ENCODE data around the gene PEX10.

PEX10 gene

DNA sequence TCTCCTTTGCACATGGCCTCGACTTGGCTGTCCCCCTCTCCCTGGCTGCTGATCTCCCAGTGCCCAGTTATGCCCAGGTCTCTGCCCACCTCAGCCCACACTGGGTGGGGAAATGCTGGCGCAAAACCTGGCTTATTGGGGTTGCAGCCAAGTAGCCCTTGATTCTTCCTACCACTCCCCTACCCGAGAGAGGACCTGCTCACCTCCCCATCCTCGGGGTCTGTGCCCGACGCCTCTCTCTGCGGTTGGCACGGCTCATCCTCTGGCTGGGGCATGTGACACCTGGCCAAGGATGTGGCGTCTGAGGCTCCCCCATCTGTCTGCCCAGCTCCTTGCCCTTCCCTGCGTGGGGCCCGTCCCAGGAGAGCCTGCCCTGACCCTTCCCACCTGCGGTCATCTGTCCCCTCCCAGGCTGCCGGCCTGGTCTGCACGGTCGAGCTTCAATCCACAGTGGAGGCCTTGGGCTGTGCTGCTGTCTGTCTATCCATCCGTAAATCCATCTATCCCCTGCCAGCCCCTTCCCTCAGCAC lies 6.5 kb upstream of the PEX10 start:
- DNase-seq: no peak

DNA sequence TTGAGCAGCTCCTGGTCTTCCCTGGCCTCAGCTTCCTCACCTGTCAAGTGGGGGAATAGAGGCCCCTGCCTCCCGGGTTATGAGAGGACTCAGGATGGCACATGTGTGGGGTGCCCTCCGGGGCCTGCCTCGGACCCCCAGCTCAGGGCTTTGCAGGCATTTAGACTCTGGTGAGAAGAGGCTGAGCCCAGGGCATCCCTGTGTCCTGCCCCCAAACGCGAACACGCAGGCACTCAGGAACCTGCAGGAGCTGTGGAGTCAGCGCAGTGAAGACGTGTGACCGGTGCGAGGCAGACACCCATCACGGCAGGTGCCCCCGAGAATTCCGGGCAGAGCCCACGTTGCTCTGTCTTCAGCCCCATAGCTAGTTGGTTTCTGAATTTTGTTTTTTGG lies 5.5 kb upstream of the PEX10 start:
- DNase-seq: no peak

DNA sequence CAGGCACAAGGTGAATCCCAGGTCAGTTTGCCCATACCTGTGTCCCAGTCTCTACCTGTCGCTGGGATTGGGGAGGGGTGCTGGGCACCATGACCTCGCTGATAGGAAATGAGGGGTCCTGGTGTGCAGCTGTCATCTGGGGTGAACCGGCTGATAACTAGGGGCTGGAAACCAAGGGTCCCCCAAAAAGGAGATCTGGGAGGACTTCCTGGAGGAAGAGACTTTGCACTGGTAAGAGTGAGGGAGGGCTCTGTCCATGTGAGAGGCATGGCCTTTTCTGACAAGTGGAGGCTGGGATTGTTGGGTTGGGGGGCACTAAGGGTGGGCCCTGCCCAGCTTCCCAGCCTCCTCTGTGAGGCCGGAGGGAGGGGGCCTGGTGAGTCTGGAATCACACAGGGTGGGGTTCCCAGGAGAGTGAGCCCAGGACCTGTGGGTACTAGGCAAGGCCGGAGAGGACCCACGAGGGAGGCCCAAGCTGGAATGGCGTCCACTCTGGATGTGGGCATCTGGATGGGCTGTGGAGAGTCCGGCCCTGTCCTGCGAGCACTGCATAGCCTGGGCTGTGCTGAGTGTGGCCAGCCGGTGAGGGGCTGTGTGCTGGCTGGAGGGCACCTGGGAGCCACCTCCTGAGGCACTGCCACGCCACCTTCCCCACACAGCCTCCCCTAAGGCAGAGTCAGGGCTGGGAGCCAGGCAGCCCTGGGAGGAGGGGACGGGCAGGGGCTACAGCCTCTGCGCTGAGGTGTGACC lies 4.9 kb upstream of the PEX10 start:
- no peak for DNase-seq

DNA sequence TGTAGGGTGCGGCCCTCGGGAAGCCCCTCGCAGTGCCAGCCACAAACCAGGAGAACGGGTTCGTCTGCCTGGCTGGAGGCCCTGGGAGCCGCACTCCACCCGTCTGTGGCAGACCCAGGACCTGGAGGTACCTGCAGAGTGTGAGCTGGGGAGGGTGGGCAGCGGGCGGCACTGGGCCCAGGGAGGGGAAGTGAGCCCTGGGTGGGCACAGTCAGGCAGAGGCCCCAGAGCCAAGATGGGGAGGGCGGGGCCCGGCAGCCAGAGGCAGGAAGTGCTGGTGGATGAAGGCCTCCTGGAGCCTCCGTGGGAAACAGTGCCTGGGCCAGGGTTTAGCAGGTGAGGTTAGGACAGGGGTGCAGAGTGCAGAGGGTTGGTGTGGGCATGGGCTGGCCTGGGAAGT lies 4.0 kb upstream of the PEX10 start:
- DNase-seq: no peak

DNA sequence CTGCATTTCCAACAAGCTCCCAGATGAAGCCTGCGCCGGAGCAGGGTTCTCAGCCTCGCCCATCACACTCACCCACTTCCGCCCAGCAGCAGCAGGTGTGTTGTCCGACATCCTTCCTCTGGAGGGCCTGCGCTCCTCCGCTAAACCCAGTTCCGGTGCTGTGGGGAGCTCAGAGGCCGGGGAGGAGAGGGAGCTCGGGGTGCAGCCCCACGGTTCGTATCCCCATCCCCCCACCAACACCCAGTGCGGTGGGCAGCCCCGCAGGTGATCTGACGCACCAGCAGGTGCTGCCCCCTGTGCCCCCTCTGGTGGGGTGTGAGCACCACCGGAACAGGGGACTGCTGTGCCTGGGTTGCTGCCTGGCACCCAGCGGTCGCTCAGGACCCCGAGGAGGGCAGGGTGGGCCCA lies 3.4 kb upstream of the PEX10 start:
- no peak for DNase-seq

DNA sequence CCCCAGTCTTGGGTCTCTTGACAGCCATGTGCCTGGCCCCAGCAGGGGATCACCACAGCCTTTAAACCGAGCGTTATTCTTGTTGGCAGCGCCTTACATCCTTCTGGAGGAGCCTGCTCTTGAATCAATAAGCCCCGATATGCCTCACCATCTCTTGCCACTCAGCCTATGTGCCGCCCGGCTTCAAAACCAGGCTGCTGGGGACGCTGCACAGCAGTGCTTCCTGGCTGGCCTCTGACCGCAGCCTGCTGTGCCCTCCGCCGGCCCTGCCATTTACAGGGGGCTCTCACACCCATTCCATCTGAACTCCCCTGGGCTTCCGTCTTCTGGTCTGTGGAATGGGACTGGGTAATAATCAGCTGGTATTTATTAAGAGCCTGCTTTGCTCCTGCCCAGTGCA lies 3.0 kb upstream of the PEX10 start:
- no peak for DNase-seq

DNA sequence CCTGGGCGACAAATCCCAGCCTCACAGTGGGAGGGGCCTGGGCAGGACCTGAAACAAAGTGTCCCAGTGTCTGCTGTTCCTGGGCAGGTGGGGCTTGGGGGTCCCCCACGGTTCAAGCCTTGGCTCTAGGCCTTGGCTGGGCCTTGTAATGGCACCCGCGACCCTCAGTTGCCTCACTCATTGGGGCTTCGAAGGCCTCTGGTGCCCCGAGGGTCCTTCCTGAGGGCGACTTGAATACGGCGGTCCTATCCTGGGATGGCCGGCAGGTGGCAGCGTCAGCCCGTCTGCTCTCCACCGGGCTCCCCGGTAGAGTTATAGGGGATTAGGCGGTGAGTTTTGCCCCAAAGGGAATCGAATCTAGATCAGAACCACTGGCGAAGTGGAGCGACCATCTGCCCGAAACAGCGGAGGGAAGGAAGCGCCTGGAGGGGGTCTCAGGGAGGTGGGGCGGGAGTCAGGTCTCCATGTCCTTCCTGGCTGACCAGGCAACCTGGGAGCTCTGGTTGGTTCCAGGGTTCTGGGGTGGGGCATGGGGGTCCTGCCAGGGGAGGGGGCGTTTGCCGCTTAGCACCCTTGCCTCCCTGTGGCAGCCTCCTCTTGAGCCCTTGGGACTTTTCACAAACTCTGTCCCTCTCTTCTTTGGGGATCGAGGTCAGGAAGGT lies 2.1 kb upstream of the PEX10 start:
- DNase-seq: no peak

DNA sequence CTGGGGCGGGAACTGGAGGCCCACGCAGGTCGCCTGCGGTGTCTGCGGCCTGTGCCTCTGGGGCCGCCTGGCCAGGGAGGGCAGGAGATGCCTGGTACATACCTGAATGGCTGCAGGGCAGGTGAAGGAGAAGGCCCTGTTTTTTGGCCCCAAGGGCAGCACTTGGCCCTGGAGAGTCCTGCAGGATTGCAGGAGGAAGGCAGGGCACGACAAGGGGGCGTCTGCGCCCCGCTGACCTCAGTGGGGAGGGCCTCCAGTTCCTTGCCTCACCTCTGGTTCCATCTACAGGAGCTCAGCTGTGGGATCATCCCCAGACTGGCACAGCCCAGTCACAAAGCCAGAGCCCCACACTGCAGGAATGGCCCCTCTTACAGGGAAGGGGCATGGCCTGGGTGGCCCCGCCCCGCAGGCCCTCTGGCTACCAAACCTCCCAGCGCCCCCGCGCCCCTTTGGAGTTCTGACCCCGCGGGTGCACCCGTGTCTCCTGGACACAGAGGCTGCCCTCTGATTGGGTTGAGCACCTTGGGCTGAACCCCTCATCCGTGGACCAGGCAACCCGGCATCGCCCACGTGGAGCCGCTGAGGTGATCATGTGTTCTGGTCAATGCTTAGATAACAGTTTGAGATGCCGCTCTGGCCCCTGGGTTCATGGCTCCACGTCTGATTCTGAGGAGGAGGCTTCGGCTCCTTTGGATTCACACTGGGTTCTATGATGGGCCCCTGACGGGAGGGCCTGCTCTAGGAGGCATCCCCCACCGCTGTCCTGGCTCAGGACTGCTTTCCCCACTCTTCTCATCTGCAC lies 1.3 kb upstream of the PEX10 start:
- no peak for DNase-seq

DNA sequence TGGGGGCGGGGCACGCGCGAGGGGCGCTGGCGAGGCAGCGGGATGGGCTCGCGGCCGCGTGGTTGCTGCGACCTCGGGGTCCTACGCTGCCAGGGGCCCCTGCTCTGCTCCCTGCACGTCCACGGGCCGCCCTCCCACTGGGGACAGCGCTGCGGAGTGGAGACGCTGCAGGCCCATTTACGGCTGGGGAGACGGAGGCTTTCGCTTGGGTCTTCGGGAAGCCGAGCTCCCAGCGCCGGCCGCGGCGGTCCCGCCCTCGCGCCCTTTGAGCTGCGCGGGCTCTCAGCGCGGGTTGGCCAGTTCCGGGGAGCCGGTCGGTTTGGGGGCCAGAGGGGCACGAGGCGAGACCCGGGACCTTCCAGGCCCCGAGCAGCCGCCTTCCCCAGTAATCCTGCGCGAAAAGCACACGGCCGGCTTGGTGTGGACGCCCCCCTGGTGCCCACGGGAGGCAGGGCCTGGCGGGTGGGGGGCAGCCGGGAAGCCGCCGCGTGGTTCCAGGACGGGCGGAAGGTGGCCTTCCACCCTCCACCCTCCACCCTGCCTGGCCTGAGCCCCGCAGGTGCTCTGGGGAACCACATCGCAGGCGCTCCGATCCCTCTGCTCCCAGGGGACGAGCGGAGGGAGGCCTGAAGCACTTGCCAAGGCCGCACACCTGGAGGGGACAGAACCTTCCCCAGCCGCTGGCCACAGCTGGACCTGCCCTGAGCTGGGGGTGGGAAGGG lies 570 bp upstream of the PEX10 start:
- DNase-seq: no peak

DNA sequence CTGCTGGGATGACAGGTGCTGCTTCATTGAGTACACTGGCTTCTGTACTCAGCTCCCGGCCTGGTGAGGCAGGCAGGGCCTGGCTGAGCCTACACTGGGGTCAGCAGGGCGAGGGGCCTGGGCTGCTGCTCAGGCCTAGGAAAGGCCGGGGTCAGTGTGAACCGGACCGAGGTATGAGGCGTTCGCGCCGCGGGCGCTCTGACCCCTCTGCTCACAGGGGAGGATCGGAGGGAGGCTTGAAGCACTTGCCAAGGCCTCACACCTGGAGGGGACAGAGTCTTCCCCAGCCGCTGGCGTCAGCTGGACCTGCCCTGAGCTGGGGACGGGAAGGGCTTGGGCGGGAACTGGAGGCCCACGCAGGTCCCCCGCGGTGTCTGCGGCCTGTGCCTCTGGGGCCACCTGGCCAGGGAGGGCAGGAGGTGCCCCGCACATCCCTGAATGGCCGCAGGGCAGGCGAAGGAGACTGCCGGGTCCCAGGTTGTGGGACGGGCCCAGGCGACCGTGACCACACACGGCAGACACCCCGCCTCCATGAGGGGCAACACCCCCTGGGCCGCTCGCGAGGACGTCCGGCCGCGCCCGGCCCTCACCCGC lies 466 bp downstream of the PEX10 start:
- no peak for DNase-seq

DNA sequence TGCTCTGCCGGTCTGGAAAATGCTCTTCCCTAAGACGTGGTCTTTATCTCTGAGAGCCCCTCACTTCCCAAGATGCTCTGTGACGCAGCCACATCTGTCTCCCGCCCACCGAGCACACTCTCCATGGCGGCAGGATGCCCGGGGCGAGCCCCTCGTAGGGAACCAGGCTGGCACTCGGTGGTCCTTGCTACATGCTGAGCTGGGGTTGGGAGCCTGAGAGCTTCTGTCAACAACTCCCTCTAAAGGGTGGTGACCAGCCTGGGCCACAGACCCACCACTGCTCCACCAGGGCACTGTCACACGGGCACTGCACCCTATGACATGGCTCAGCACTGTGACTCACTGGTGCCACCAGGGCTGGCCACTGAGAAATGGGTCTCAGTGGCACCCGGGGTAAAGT lies 2.6 kb downstream of the PEX10 start:
- no peak for DNase-seq

DNA sequence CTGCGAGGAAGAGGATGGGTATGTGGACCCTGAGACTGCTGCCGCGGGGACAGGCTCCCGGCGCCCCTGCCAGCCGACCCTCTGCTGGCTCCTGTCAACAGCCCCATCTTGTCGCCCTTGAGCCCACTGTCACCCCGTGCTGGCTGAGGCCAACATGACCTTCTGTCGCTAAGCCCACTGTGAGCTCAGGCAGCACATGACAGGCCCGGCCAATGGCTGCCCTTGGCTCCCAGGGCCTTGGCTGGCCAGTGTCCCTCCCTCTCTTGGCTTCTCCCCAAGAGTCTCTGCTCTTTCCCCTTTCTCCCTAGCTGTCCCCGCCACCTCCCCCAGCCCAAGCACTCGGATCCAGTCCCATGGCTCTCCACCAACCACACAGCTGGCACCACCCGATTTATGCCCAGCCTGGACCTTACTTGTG lies 3.5 kb downstream of the PEX10 start:
- no peak for DNase-seq

DNA sequence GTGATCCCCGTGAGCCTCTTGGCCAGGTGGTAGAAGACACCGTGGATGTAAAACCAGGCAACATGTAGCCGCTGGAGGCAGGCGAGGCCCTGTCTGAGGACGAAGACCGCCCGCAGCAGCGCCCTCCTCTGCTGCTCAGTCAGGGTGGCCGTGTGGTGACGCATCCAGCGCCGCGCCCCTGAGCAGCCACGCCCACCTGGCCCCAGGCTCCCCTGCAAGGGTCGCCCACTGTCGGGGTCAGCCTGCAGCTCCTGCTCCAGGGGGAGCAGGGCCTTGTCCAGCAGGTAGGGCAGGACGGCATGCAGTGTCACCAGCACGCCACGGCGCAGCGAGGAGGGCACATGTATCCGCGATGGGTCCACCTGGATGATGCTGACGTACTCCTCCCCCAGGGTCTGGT lies 3.9 kb downstream of the PEX10 start:
- DNase-seq: no peak

DNA sequence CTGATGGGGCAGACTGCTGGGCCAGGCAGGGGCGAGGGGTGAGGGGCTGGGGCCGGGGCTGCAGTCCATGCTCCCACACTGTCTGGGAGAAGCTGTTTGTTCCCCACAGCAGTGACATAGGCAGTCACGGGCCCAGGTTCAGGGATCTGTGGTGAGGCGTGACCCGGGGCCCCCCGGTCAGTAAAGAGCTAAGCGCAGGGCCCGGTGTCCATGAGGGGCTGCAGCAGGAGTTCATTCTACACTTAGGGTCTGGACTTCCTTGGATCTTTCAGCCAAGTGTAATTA lies 4.4 kb downstream of the PEX10 start:
- DNase-seq: no peak

DNA sequence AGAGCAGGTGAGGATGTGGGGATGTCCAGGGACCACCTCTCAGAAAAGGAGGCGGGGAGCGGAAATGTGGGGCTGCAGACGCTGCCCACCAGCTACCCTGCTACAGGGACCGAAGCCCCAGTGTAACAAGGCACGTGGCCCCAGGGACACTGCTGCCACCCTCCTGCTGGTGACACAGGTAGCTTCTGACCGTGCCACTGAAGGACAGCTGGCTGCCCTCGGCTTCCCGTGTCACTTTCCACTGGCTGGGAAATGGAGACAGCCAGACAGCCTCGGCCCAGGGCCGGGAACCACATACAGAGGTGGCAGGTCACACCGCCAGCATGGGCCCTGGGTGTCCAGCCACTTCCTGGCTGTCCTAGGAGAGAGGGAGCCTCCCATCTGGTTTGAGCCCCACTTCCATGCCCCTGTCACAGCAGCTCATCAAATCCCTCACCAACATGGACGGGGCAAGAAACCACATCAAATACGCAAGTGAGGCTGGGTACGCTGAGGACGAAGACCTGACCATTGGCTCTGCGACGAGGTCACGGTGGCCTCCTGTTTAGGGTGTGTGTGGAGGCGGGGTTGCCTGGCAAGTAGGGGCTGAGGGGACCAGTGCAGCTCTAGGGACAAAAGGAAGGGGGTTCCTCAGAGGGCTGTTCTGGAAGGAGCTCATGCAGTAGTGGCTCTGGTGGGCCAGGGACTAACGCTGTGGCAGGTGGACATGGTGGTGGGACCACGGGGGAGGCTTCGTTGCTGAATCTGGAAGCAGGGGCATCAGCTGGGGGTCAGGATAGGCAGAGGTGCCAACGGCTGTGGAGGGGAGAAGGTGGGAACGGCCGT lies 5.0 kb downstream of the PEX10 start:
- no peak for DNase-seq

DNA sequence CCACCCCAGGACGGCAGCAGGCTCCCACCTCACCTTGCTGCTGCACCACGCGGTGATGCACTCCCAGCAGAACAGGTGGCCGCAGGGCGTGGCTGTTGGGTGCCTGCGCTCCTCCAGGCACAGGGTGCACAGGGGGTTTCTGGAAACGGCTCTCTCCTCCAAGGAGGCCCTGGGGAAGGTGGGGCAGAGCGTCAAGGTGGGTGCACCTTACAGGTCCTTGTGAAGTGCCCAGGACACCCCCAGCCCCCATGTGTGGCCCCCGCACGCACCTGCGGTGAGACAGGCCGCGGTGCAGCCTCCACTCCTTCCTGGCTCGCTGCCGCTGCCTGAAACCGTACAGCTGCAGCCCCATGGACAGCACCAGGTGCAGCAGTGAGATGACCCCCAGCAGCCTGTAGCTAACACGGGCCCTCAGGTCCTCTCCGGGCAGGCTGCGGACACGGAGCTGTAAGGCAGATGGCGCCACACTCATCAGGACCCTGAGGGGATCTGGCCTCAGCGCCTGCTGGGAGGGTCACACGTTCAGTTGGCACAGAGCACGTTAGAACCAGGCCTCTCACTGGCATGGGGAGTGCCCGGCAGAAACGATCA lies 5.8 kb downstream of the PEX10 start:
- DNase-seq: no peak

DNA sequence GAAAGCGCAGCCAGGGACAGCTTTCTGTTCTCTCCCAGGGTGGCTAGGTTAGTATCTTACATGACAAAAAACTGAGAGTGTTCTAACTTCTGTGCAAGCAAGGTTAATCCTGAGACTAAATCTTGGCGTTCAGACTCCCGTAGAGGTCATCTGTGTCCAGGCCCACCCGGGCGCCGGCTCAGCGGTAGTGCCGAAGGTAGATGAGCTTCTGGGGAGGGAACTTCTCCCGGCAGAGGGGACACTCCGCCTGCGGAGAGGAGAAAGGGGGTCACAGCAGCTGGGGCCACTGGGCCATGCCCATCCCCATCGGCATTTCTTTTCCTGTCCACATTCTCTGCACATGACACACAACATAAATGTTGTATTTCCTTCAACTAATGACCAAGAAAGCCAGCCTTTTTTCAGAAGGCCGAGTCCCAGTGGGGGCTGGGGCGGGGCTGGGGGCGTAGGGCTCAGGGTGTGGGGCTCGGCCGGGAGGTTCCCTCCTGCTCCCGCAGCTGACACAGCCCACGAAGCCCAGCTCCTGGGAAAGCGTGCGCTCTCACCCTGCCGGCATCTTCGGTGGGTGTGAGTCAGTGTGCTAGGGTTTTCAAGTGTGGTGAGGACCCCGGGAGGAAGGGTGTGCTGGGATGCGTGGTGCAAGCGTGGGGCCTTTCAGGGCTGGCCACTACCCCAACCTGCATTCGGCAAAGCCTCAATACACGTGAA lies 6.6 kb downstream of the PEX10 start:
- no peak for DNase-seq

DNA sequence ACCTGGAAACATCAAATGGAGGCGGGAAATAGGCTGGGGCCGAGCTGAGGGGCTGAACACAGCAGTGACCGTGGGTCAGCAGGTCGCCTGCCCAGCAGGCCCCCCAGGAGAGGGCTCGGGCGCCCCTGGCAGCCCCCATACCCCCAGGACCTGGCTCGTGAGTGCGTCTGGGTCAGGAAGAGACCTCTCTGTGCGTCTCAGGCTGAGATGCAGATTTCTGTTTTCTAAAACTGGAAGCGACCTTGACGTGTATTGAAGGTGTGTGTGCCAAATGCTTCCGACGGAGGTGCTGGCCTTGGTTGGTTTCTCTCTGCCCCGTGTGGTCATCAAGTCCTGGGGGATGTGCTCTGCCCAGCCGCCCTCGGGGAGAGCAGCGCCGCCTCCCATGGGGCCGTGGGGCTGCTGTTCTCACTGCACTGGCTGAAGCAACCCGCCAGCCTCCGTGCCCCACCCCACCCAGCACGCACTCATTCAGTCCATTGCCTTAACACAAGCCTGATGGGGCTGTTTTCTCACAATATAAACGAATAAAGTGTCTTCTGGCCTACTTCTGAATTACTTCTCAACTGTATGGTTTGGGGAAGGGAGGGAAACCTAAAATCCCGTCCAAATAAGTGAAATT lies 7.4 kb downstream of the PEX10 start:
- DNase-seq: no peak

DNA sequence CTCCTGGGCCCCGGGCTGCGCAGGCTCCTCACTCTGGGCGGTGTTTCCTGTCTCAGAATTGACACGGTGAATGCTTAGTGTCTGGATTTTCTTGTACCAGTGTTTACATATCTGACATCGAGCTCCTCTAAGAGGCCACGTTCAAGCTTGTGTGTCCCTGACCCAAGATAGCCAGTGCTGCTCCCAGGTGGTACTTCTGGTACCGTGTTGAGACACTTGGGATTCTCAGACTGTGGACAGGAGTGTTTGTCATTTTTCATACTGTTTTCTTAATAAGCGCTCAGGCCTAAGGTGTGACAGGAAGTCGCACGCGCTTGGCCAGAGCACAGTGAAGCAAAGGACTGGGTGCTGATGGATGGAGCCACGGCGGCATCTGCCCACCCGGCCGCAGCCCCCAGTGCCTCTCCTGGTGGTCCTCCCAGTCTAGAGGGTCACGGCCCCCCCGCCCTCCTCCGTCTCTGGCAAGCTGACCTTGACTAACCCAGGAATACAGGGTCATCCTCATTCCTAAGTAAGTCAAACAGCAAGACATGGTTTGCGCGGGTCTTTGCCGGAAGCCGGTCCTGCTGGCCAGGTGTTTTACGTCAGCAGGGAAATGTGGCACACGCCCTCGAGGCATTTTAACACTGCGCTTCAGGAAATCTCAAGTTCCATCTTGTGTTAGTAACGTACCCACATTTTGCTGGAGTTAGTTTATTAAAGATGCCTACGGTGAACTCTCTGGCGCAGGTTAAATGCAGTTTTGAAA lies 8.0 kb downstream of the PEX10 start:
- DNase-seq: no peak

DNA sequence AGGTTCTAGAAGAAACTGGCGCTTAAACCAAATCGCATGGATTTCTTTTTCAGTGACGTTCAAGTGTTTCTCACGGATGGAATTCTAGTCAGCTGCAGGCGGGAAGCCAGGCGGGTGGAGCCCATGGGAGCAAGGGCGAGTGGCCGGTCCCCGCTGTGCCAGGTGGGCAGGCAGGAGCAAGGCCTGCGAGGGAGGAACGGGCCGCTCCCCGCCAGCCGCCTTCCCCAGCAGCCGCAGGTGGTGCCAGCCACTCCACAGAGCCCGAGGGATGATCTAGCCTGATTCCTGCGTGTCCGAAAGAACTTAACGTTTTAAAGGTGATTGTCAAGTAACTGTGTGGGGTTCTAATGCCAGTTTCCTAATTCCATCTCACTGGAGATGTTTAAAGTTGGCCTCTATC lies 9.1 kb downstream of the PEX10 start:
- DNase-seq: no peak

Measured in SIG-M5 (cell line).